Measurements from ENCODE around the gene DNAH11.

DNA sequence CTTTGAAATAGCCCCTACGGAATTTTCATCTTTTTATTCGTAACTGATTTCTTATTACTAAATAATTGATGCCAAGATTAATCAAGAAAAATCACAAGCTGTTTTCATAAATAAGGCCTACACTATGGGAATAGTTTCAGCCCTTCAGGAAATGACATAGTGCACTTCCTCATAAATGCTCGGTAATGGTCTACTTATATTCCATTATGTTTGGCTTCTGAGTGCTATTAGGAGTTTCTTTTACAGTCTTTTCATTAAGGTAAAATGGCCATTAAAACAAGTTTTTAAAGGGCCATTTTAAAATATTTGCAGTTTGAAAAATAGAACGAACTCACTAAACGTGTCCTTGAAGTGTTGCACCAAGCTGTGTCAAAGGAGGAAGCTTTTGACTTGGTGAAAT, 174.5 kb downstream of the DNAH11 start:
- TF ChIP-seq CTCF (conservative IDR thresholded peaks at IDR 0.05) (no peak), ZFX (IDR thresholded peaks at IDR 0.05) (no peak)

Data from C4-2B (cell line).